Activated T-cell treated with anti-CD3 and anti-CD28 coated beads, Interleukin-2, amount 50 U/mL, for 48 hours (primary cell): ENCODE results near the gene LRRC43.
"Not testable (repeated sequence)": the region's sequence is repeated elsewhere in the genome, so short reads cannot be mapped to it uniquely, and the experiment has no call there.

Experiments
- DNase-seq, 2 experiments: peaks; one replicate each; pipeline ENCODE4 v3.0.0-alpha.2; 2020

The LRRC43 gene

DNA sequence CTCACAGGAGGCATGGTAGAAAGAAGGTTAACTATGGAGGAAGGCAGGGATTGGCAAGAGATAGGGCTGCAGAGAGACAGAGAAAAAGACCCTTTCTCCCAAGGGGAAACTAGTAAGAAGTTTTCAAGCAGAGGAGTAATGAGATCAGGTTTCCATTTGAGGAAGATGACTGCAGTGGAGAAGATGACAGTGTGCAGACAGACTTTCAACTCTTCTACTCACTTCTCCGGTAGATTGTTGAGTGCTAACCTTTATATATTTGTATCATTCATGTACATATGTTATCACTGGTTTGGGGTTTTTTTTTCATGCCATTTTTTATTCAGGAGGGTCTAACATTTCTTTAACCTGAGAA, 14.7 kb downstream of the LRRC43 start:
- no peak for DNase-seq

DNA sequence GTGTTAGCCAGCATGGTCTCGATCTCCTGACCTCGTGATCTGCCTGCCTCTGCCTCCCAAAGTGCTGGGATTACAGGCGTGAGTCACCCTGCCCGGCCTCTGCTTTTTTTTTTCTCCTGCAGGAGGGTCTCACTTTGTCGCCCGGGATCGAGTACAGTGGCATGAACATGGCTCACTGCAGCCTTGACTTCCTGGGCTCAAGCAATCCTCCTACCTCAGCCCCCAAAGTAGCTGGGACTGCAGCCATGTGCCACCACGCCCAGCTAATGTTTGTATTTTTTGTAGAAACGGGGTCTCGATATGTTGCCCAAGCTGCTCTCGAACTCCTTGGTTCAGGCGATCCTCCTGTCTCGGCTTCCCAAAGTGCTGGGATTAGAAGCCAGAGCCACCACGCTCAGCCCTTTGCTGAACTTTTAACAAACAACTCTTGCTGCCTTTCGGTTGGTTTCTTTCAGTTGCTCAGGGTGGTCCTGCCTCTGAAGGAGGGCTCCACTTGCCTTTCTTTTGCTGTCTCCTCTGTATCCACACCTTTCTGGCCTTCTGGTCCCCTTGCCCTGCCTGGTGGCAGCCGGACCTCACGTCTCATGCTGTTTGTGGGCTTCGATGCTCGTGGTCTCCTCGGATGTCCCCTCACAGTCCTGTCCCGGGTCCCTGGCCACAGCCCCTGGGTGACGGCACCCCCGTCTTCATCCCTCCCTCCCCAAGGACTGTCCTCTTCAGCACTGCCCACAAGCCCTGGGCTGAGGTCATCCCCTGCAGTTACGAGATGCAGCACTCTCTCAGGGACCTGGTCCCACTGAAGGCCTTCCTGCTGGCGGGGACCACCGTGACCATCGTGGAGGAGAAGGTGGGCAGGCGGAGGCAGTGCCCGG, 16.8 kb downstream of the LRRC43 start:
- DNase-seq = no peak

DNA sequence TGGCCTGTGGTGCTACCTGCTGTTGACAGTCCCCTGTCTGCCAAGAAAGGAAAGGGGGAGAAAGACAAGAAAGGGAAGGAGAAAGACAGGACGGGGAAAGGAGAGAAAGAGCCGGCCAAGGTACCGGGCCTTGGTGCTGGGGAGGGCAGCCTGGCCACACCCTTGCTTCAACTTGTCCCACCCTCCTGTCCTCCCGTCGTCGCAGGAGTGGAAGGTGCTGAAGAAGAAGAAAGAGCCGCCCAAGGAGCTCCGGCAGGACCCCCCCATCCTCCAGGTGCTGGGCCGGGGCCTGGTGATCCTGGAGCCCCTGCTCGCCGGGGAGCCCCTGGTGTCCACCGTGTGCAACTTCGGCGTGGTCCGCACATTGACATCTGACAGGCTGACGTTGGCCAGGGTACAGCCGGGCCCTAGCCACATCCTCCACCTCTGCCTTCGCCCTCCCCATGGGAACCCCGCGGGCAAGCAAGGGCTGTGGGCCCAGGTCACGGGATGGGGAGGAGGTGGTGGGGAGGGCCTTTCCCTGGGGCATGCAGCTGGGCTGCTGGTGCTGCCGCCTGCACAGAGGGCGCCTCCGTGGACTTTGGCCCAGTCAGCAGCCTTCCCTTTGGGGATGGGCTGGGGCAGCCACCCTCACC, 17.7 kb downstream of the LRRC43 start:
- DNase-seq = no peak

DNA sequence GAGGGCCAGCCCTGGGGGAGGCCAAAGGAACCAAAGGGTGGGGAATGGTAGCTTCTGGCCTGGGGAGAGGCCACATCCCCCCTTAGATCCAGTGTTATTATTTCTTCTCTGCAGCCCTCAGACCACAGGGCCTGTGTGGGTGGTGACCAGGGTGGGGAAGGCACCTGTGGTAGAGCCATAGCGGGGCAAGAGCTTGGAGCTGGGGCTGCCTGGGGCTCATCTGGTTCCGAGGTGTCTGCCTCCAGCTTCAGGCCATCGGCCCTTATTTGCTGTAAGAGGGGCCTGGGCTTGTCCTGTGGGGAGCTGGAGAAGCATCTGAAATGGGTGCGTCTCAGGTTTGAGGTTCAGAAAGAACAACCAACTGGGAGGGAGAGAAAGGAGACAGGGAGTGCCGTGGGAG, 18.5 kb downstream of the LRRC43 start:
- DNase-seq = no peak

DNA sequence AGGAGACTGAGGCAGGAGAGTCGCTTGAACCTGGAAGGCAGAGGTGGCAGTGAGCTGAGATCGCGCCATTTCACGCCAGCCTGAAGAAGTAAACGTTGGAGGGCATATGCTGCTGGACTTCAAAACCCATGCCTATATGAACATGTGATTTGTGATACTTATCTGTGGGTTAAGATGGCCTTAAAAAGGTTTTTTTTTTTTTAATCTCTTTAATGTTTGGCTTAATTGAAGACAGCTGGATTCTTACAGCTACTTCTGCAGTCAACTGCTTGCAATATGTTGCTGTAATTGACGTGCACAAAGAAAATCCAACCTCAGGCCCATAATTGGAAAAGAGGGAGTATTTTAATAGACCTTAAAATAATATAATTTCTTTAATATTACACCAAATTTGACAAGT, 19.1 kb downstream of the LRRC43 start:
- no peak for DNase-seq

DNA sequence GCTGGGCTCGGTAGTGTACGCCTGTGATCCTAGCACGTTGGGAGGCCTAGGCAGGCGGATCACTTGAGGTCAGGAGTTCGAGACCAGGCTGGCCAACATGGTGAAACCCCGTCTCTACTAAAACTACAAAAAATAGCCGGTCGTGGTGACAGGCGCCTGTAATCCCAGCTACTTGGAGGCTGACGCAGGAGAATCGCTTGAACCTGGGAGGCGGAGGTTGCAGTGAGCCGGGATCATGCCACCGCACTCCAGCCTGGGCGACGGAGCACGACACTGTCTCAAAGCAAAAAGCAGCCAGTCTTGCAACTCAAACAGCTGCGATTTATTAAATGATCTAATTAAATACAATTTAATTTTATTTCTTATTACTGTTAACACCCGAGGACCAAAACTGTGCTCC, 19.9 kb downstream of the LRRC43 start:
- DNase-seq = not testable (repeated sequence)

DNA sequence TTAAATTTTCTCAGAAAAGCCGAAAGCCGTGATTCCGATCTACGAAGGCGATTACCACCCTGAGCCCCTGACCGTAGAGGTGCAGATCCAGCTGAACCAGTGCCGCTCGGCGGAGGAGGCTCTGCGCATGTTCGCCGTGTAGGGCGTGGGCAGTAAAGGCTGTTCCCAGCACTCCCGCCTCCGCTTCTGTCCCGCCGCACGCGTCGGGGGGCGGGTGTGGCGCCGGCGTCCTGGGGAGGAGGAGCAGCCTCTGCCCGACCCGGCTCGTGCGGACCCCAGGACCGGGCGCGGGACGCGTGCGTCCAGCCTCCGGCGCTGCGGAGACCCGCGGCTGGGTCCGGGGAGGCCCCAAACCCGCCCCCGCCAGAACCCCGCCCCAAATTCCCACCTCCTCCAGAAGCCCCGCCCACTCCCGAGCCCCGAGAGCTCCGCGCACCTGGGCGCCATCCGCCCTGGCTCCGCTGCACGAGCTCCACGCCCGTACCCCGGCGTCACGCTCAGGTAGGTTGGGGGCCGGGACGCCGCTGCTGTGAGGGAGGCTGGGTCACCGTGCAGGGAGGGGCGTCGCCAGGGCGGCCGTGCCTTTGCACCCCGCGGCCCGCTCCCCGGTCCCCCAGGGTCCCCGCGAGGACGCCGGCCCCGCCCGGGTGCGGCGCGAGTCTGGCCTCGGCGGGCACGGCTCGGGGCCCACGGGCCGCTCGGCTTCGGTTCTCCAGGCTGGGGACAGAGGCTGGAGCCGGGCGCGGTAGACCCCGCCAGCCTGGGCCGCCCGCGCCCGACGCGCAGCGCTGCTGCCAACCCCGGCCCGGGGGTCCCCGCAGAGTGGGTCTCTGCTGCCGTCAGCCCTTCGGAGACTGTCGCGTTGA, 20.6 kb downstream of the LRRC43 start, which contains the start of gene B3GNT4:
TSS of gene B3GNT4 (plus strand) at position 409 of the 866 bp plus-strand sequence. CDS start 910 bp downstream, outside the sequence.
- peak; percentile 74 to 81 for DNase-seq

DNA sequence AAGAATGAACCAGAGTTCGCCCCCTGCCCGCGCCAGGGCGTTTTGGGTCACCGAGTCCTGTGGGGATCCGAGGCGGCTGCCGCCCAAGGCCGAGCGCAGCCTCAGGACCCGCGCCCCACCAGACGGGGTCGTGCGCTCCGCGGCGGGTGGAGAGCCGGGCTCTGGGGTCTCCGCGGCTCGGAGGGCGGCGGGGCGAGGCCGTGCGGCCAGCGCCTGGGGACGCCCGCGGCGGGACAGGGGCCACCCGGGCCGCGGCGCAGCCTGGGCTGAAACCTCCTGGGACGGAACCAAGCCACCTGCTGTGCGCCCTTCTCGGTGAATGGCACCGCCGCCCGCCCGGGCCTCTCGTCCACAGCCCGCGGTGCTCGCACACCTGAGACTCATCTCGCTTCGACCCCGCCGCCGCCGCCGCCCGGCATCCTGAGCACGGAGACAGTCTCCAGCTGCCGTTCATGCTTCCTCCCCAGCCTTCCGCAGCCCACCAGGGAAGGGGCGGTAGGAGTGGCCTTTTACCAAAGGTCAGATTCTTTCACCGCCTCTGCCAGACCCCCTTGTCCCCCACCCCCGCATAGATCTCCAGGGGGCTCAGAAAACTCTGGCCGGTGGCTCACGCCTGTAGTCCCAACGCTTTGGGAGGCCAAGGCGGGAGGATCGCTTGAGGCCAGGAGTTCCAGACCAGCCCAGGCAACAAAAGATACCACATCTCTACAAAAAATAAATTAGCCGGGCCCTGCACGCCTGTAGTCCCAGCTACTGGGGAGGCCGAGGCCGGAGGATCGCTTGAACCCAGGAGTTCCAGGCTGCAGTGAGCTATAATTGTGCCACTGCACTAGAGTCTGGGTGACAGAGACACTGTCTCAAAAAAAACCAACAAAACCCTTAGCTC, 21.5 kb downstream of the LRRC43 start:
- DNase-seq = peak in 1 of 2 experiments; percentile 46

DNA sequence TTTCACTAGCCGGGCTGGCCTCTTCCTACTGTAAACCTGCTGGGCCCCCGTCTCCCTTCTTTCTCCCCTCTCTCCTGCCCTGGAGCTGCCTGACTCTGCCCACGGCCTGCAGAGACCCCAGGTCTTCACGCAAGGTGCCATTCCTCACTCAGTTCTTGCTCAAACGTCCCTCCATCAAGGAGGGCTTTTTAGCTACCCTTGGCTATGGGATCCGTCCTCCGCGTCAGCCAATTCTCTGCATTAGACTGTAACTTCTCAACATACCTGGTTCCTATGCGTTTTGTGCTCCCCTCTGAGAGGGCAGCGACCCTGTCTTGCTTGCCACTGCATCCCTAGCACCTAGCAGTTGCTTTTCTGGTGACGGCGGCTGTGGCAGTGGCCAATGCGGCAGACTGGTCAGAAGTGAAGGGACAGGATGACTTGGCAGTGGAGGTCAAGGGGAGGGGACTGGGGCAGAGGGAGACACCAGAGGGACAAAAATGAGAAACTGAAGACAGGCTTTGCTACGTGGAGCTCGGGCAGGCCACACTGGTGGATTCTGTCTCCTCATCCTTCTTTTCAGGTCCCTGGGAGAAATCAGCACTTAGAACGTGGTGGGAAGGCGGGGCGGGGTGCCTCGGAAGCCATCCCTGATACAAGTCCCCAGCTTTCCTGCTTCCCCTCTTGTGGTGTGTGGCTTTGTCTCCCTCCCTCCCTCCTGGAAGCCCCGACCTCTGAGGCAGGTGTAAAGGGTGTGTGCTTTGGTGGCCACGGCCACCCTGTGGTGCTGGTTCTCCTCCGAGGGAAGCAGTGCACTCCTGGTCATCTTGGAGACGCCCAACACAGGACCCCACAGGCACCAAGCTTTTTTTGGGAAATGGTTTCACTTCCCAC, 22.4 kb downstream of the LRRC43 start:
- no peak for DNase-seq

DNA sequence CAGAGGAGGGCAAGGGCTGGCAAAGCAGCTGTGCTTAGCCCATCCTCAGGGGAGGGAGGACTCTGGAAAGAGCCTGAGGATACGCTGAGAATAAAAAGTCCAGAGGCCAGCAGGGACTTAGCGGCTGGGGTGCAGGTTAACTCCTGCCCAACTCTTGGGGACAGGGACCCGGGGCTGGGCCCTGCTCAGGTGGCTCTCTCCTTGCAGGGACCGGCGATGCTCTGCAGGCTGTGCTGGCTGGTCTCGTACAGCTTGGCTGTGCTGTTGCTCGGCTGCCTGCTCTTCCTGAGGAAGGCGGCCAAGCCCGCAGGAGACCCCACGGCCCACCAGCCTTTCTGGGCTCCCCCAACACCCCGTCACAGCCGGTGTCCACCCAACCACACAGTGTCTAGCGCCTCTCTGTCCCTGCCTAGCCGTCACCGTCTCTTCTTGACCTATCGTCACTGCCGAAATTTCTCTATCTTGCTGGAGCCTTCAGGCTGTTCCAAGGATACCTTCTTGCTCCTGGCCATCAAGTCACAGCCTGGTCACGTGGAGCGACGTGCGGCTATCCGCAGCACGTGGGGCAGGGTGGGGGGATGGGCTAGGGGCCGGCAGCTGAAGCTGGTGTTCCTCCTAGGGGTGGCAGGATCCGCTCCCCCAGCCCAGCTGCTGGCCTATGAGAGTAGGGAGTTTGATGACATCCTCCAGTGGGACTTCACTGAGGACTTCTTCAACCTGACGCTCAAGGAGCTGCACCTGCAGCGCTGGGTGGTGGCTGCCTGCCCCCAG, 23.4 kb downstream of the LRRC43 start:
- DNase-seq = no peak

DNA sequence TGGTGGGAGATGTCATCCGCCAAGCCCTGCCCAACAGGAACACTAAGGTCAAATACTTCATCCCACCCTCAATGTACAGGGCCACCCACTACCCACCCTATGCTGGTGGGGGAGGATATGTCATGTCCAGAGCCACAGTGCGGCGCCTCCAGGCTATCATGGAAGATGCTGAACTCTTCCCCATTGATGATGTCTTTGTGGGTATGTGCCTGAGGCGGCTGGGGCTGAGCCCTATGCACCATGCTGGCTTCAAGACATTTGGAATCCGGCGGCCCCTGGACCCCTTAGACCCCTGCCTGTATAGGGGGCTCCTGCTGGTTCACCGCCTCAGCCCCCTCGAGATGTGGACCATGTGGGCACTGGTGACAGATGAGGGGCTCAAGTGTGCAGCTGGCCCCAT, 24.1 kb downstream of the LRRC43 start:
- DNase-seq = no peak

DNA sequence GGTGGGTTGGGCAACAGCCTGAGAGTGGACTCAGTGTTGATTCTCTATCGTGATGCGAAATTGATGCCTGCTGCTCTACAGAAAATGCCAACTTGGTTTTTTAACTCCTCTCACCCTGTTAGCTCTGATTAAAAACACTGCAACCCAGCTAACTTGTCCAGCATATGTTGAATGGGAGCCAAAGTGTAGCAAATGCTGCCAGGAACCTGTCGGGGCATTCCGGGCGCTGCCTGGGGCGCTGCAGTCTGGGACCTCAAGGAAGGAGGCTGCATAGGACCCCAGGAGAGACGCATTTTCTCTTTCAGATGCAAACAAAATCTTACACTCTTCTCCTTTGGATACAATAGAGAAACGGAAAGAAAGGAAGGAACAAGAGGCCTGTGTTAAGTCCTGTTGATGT, 24.5 kb downstream of the LRRC43 start:
- DNase-seq = no peak

DNA sequence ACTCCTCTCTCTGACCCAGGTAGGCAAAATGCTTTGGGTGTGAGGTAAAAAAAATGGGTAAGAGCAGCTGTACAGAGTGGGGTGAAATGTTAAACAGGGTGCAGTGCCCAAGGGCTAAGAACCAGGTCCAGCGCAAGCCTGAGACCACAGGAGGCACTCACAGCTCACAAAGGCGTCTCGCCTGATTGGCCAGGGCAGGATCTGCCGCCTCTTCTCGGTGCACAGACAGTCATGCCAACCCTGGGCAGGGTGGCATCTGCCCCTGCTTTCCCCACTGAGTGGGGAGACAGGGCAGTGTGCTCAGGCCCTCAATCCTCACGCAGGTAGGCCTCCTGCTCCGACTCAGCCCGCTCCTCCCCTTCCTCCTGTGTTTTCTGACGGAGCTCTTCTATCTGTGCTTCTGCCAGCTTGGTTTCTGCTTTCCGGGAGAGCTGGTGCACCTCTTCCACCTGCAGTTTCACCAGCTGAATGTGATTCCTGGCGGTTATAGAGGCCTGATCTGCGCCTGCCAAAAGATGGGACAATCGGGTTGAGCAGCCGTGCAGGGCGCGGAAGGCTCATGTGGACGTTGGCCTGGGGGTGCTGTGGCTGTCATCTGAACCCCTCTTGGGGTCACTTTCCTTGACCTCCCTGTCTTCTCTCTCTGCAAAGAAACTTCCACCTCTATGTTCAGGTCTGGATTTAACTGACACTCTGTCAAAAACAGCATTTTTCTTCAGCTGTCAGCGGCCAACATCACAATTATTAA, 25.3 kb downstream of the LRRC43 start:
- DNase-seq = no peak

DNA sequence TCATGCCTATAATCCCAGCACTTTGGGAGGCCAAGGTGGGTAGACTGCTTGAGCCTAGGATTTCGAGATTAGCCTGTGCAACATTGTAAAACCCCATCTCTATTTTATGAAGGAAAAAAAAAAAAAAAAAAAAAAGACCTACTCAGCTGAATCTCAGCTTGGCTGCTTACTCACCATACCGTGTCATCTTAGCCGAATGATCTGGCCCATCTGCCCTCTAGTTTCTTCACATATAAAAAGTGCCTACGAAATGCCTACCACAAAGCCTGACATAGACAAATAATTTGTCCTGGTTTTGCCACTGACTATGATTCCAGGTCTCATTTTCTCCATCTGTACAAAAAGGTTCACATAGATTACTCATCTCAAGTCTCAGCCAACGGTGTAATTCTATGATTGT, 32.8 kb downstream of the LRRC43 start:
- DNase-seq = no peak

DNA sequence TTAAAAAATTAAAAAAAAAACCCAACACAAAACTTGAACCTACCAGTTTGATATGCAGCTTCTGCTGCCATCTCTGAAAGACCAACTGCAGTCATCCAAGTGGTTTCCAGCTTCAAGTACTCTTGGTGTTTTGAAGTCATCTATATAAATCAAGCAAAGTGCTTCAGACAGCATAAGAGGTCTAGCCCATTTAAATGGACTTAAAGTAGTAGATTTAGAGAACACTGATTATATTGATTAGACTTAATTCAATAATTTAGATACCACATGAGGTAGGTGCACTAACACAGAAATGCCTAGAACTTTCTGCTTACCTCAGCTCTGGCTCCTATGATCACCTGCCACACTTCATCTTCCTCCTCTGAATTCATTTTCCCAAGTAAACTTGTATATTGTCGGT, 33.5 kb downstream of the LRRC43 start:
- DNase-seq = no peak

DNA sequence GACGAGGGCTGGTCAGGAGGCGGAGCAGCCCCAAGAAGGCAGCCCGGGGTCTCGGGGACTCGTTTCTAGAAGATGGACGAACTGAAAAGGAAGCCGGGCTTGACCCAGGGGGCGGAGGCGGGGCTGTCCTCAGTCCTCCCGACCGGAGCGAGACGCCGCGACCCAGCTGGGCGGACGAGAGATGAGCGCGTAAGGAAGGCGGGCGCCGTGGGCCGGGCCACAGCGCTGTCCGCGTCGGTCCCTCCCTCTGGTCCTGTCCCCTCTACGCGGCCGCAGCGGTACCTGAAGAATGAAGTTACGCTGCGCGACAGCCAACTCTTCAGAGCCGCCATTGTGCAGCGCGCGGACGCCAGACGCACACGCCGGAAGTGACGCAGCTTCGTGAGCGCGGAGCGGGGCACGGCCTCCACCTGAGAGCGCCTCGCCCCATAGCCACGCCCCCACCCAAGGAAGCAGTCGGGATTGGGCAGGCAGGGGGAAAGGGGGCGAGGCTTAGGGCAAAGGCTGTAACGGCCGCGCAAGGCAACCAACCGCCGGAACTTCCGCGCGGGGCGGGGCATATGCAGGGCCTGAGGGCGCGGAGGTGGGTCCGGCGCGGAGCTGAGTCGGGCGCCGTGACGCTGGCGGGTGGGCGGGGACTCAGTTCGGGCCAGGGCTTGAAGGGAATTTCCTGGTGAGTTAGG, 42.9 kb downstream of the LRRC43 start, which contains the start of gene DIABLO:
TSS of gene DIABLO (minus strand) at position 370 of the 683 bp plus-strand sequence. CDS start at position 332, 38 bp downstream.
- DNase-seq = peak; percentile 99 to 100

DNA sequence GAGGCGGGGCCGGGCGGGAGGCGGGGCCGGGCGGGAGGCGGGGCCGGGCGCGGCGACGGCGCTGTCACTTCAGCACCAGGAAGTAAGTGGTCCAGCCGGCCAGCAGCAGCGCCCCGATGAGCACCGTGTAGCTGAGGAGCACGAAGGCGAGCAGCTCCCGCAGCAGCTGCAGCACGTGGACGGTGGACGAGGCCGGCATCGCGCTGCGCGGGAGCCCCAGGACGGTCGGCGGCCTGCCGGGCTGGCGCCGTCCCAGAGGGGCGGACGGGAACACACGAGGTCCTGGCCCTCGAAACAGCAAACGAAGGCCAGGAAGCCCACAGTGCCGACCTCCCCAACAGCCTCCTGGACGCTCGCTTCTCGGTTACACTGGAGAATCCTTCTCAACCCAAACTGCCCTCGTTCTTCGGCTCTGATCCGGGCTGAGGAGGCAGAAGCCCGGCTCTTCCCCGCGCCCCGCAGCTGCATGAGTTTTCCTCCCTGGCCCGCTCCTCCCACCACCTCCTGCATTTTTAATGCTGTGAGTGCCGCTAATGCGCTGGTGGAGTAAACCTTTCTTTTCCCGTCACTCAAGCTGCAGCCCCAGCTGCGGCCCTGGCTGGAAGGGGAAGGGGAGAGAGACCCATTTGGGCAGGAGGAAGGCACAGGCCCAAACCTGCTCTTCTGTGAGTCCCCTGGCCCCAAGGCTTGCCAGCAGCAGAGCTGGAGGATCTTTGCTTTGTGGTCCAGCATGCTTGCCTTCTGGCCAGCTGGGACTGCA, 43.6 kb downstream of the LRRC43 start:
- no peak for DNase-seq

DNA sequence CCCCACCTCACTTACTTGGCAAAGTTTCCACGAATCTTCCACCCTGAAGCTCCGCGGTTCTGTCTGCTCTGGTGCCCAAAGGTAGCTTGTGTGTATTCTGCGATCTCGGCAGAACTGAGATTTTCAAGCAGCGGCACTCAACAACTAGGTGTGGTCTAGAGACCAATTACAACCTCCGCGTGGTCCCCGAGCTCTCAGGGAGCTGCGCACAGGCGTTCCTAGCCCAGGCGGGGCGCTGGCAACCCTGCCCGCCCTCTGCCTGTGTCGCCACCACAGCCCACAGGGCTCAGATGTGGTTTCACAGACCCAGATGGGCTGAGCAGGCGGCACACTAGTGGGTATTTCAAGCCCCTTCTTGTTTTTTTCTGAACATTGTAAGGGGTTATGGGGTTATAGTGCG, 44.4 kb downstream of the LRRC43 start:
- peak; percentile 39 to 49 for DNase-seq
